Measurements from ENCODE around the gene ICE1.

DNA sequence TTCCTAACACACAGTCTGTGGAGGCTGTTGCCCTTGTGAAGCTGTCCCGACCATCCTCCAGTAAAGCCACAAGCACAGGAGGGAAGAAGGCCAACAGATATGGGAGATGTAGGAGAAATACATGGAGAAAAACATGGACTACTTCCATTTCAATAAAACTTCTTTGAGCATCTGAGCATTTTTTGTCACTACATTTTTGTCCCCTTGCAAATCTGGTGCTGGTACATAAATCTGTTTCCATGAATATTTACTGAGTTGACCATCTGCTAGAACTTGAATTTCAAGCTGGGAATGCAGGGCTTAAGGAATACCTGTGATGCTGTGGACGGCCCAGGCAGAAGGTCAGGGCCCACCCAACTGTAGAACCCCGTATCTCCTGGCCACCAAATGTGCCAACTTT, 43.9 kb upstream of the ICE1 start:
- TF ChIP-seq ARNT (IDR thresholded peaks at IDR 0.05) (no peak), NFRKB (IDR thresholded peaks at IDR 0.05) (no peak), SP1 (IDR thresholded peaks at IDR 0.05) (no peak), ELF4 (IDR thresholded peaks at IDR 0.05) (no peak), ZNF384 (IDR thresholded peaks at IDR 0.05) (no peak), TARDBP (IDR thresholded peaks at IDR 0.05) (no peak), BHLHE40 (IDR thresholded peaks at IDR 0.05; ENCODE audit: borderline replicate concordance) (no peak), L3MBTL2 (conservative IDR thresholded peaks at IDR 0.05) (no peak), FOXK2 (IDR thresholded peaks at IDR 0.05) (no peak), FOXM1 (IDR thresholded peaks at IDR 0.05; ENCODE audit: borderline replicate concordance) (no peak), HDGF (IDR thresholded peaks at IDR 0.05; ENCODE audit: borderline replicate concordance) (no peak)
- TF ChIP-seq, protein P1, sequence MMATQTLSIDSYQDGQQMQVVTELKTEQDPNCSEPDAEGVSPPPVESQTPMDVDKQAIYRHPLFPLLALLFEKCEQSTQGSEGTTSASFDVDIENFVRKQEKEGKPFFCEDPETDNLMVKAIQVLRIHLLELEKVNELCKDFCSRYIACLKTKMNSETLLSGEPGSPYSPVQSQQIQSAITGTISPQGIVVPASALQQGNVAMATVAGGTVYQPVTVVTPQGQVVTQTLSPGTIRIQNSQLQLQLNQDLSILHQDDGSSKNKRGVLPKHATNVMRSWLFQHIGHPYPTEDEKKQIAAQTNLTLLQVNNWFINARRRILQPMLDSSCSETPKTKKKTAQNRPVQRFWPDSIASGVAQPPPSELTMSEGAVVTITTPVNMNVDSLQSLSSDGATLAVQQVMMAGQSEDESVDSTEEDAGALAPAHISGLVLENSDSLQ (IDR thresholded peaks at IDR 0.05): no peak

Data from HEK293T (cell line).